HepG2 (cell line): ENCODE measurements around the gene CABP4. TPM values are rescaled to one million over a fixed set of nuclear protein-coding genes. Genes with fewer than 3 reads are reported as not detected.
A peak's percentile ranks its signal among the peaks of the same experiment; 100 is the strongest.

Experiments
- ATAC-seq: fragments of 200-7000 bp; cut with Tn5 transposase; 3 replicates; pipeline ENCODE4 v1.9.1; 2020; ENCODE audit warnings: mild to moderate bottlenecking, moderate library complexity
- BruUV-seq: library from RNA; stranded (reverse); fragments of 400-500 nt; replicated peaks from 2 replicates; lab custom pipeline; 2021; lab: Mats Ljungman, UMichigan
- CTCF ChIA-PET: fragments of 300-600 bp; formaldehyde crosslinking; extraction: SDS; loops from one replicate; lab custom pipeline; 2021; ENCODE audit warnings: low total read pairs, inconsistent platforms, low intra/inter-chr PET ratio; lab: Yijun Ruan, JAX
- POLR2A ChIA-PET: fragments of 350-600 bp; sonication (Branson Sonifier 250); formaldehyde crosslinking; loops from one replicate; lab custom pipeline; 2020; ENCODE audit warnings: antibody characterized with exemption, inconsistent platforms; lab: Yijun Ruan, JAX
- DNase-seq: peaks from one replicate; pipeline ENCODE4 v3.0.0-alpha.2; 2015; ENCODE audit warnings: low spot score
- FAIRE-seq: peaks from 3 replicates; lab custom pipeline; 2011; peaks lifted over from hg19 to GRCh38; lab: Jason Lieb, UNC
- H2AFZ ChIP-seq: one replicate; pipeline ENCODE4 v1.6.1; 2011; ENCODE audit warnings: low read length, inconsistent platforms
- H3K27ac ChIP-seq: fragments of 300-600 bp; 3 replicates; pipeline ENCODE4 v1.8.0; 2011; ENCODE audit warnings: mixed run types, mild to moderate bottlenecking, mixed read lengths, low read length, inconsistent platforms; ENCODE audit not compliant: insufficient read depth; ENCODE audit errors: extremely low read length
- H3K27me3 ChIP-seq, 2 experiments: fragments of 200-600 bp in 1 of 2; 2 replicates in 1 of 2; 3 replicates in 1 of 2; pipeline versions ENCODE4 v1.6.0 to v1.8.0; 2011; ENCODE audit warnings: low read length in 2 of 2, mild to moderate bottlenecking in 2 of 2, moderate library complexity in 2 of 2, inconsistent platforms in 1 of 2; ENCODE audit not compliant: insufficient read depth in 2 of 2, control insufficient read depth in 1 of 2
- H3K36me3 ChIP-seq, 2 experiments: fragments of 200-600 bp in 1 of 2; replicated peaks in 1 of 2; 2 replicates in 1 of 2; 3 replicates in 1 of 2; pipeline versions ENCODE4 v1.5.1 to v1.8.0; 2011; ENCODE audit warnings: low read length in 2 of 2, inconsistent platforms in 1 of 2; ENCODE audit not compliant: insufficient read depth in 2 of 2, control insufficient read depth in 1 of 2
- H3K4me1 ChIP-seq: 2 replicates; pipeline ENCODE4 v1.5.1; 2012; ENCODE audit warnings: low read length, inconsistent platforms; ENCODE audit not compliant: insufficient read depth
- H3K4me2 ChIP-seq: 2 replicates; pipeline ENCODE4 v1.6.0; 2011; ENCODE audit warnings: low read depth, low read length, inconsistent platforms
- H3K4me3 ChIP-seq, 3 experiments: fragments of 200-600 bp in 1 of 3; sonication (generic), shearing (Covaris generic) in 1 of 3; replicated peaks in 1 of 3; 2 replicates each; pipeline ENCODE4 v1.5.1; 2011 to 2016; ENCODE audit warnings: low read length in 3 of 3, inconsistent platforms in 2 of 3, low read depth in 2 of 3, mild to moderate bottlenecking in 2 of 3, control low read depth in 1 of 3, mixed read lengths in 1 of 3; ENCODE audit not compliant: insufficient read depth in 1 of 3
- H3K79me2 ChIP-seq: one replicate; pipeline ENCODE4 v1.6.1; 2011; ENCODE audit warnings: low read length, inconsistent platforms; ENCODE audit not compliant: insufficient read depth
- H3K9ac ChIP-seq: 2 replicates; pipeline ENCODE4 v1.6.0; 2011; ENCODE audit warnings: mild to moderate bottlenecking, low read depth, low read length, inconsistent platforms; ENCODE audit not compliant: insufficient read depth
- H3K9me3 ChIP-seq: 2 replicates; pipeline ENCODE4 v1.5.1; 2012; ENCODE audit warnings: mild to moderate bottlenecking, low read length
- H4K20me1 ChIP-seq: 2 replicates; pipeline ENCODE4 v1.6.0; 2011; ENCODE audit warnings: inconsistent platforms, mild to moderate bottlenecking, low read length, moderate library complexity; ENCODE audit not compliant: insufficient read depth
- CTCF ChIP-seq: sonication (generic); formaldehyde crosslinking; IDR thresholded peaks from 2 replicates; pipeline ENCODE4 v1.5.0; 2020; ENCODE audit warnings: mild to moderate bottlenecking, missing genetic modification reagents, moderate library complexity
- GABPB1 ChIP-seq: IDR thresholded peaks from 2 replicates; pipeline ENCODE4 v1.6.1; 2016; ENCODE audit warnings: mild to moderate bottlenecking, missing genetic modification reagents, moderate library complexity, missing compliant biosample characterization
- HOMEZ ChIP-seq: IDR thresholded peaks from 2 replicates; pipeline ENCODE4 v1.6.1; 2016; ENCODE audit warnings: low read depth
- IRX3 ChIP-seq: sonication (generic); formaldehyde crosslinking; IDR thresholded peaks from 2 replicates; pipeline ENCODE4 v1.8.1; 2023; ENCODE audit warnings: mild to moderate bottlenecking, low read depth, missing genetic modification reagents, borderline replicate concordance
- RARG ChIP-seq: sonication (generic); formaldehyde crosslinking; IDR thresholded peaks from 2 replicates; pipeline ENCODE4 v1.4.0; 2020; ENCODE audit warnings: low read depth, mild to moderate bottlenecking, missing genetic modification reagents
- RNF2 ChIP-seq: fragments of 450-650 bp; conservative IDR thresholded peaks from 2 replicates; pipeline ENCODE4 v1.6.1; 2016; ENCODE audit warnings: low read depth
- U2AF2 ChIP-seq: fragments of 200-400 bp; formaldehyde crosslinking; IDR thresholded peaks from 2 replicates; pipeline ENCODE4 v1.6.1; 2017; ENCODE audit warnings: low read depth, mild to moderate bottlenecking, low read length
- ZNF230 ChIP-seq: sonication (generic); formaldehyde crosslinking; IDR thresholded peaks from 2 replicates; pipeline ENCODE4 v1.4.0; 2020; ENCODE audit warnings: mild to moderate bottlenecking, missing genetic modification reagents
- ZNF33B ChIP-seq: sonication (generic); formaldehyde crosslinking; IDR thresholded peaks from 2 replicates; pipeline ENCODE4 v1.5.1; 2020; ENCODE audit warnings: mild to moderate bottlenecking, missing genetic modification reagents
- ZNF597 ChIP-seq: sonication (generic); formaldehyde crosslinking; IDR thresholded peaks from 2 replicates; pipeline ENCODE4 v1.5.0; 2020; ENCODE audit warnings: missing genetic modification reagents
- ZNF768 ChIP-seq: sonication (generic); formaldehyde crosslinking; IDR thresholded peaks from 2 replicates; pipeline ENCODE4 v1.4.0; 2020; ENCODE audit warnings: missing genetic modification reagents
- ZNF773 ChIP-seq: sonication (generic); formaldehyde crosslinking; IDR thresholded peaks from 2 replicates; pipeline ENCODE4 v1.4.0; 2020; ENCODE audit warnings: missing genetic modification reagents, borderline replicate concordance
- WGBS: methylation state at CpG from one replicate; pipeline ENCODE4 v1.1.6; 2017; ENCODE audit warnings: low lambda C conversion rate; 5-methylcytosine and 5-hydroxymethylcytosine counted together
- in situ Hi-C: cut with HindIII; loops from 2 replicates; pipeline ENCODE4 v1.10.0; 2017; ENCODE audit warnings: low pct_unique_long_range_greater_than_20kb; ENCODE audit not compliant: extremely low pct_ligation_motif_present
- intact Hi-C: fragments of 100-400 bp; cut with micrococcal nuclease; formaldehyde crosslinking; loops from one replicate; pipeline ENCODE4 v1.10.0; 2022; ENCODE audit not compliant: unreplicated experiment
- polyA plus RNA-seq, 8 experiments: library from polyadenylated mRNA; depleted of rRNA in 3 of 8; stranded (reverse) in 7 of 8; unstranded in 1 of 8; fragments of >200 nt; fragmentation: Illumina TruSeq in 4 of 8; extraction: Trizol in 4 of 8; gene quantifications; 2 replicates each; pipeline versions ENCODE4 v1.2.1 to v1.2.3, GENCODE V29; 2011 to 2016; ENCODE audit warnings: low read depth in 4 of 8, missing spikeins in 1 of 8, mixed read lengths in 1 of 8; ENCODE audit not compliant: insufficient read depth in 1 of 8
- total RNA-seq, 5 experiments: library from RNA; depleted of rRNA; stranded (reverse); fragments of >200 nt; fragmentation: Illumina TruSeq; extraction: Trizol; gene quantifications; 2 replicates each; pipeline ENCODE4 v1.2.3, GENCODE V29; 2016; ENCODE audit warnings: low read depth in 1 of 5
- TF ChIP-seq, protein P1 (sequence below): sonication (generic); formaldehyde crosslinking; IDR thresholded peaks from 2 replicates; pipeline ENCODE4 v1.8.0; 2022; ENCODE audit warnings: mild to moderate bottlenecking, missing genetic modification reagents, borderline replicate concordance
- TF ChIP-seq, protein P2 (sequence below): IDR thresholded peaks from 2 replicates; pipeline ENCODE4 v1.6.1; 2016; ENCODE audit warnings: control low read depth
- TF ChIP-seq, protein P3 (sequence below): sonication (generic); formaldehyde crosslinking; IDR thresholded peaks from 2 replicates; pipeline ENCODE4 v1.8.0; 2022; ENCODE audit warnings: missing genetic modification reagents, low read depth, mild to moderate bottlenecking, borderline replicate concordance

The CABP4 gene
- total and polyA plus RNA-seq, 2 of the 13 experiments (the other 11 are each of a cell fraction or from before 2014, with no cell fraction given) = not detected

DNA sequence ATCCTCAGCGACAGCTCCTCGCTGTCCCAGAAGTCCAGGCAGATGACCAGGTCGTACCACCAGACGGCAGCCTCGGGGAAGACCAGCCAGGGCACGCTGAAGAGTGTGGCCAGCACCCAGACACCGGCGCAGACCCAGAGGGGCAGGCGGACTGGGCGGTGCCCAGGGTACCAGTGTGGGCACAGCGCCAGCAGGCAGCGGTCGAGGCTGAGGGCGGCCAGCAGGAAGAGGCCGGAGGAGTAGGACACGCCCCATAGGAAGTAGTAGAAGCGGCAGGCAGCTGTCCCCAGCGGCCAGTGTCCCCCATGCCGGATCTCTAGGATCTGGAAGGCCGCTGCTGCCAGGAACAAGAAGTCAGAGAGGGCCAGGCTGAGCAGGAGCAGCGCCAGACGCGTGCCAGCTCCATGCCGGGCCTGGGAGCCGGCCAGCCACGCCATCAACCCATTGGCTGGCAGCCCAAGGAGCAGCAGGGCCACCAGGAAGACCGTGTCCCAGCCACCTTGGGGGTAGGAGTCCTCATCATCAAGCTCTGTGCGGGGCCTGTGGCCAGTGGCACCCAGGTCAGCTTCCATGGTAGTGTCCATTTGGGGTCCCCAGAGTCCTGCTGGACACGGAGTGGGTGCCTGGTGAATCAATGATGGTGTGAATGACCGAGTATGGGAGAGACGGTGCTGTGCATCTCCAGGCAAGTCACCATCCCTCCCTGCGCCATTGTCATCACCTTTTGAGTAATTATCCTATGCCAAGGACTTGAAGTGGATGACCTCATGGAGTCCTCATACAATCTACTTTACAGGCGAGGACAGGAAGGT, 2.8 kb upstream of the CABP4 start, which contains the start of gene GPR152:
Gene GPR152, minus strand, starts transcription at position 589 of the 812 bp plus-strand sequence. Its CDS starts 5 bp downstream, at position 584.
- no TSS peak for BruUV-seq
- CTCF ChIA-PET = no interaction called here
- no peak within 1 kb of the TSS for H3K4me2 ChIP-seq
- POLR2A ChIA-PET = interaction anchor here (1.5 kb wide), 1 partner anchor 9 kb away, joined by 5 read pairs; the partner anchor contains the start of gene CORO1B
- H3K4me1 ChIP-seq = peaks cover 12% of the 10 kb centered on the region
- H3K27ac ChIP-seq = no peak within 1 kb of the TSS
- H3K27me3 ChIP-seq = peaks cover 16 to 74% of the 10 kb centered on the region in 2 experiments; a peak in 4 of 5 replicates
- no peak within 1 kb of the TSS for H3K9ac ChIP-seq
- no peaks in the 10 kb centered on the region for H3K79me2 ChIP-seq
- in situ Hi-C loops (no loop called here), intact Hi-C loops (no loop called here)
- H3K36me3 ChIP-seq = no peaks in the 10 kb centered on the region
- ATAC-seq = peak; percentile 15
- DNase-seq = no peak
- no peak for FAIRE-seq
- H2AFZ ChIP-seq = no peak within 1 kb of the TSS
- 49% methylated on average over 12 of the region's 33 CpGs for WGBS
- H3K9me3 ChIP-seq = no peaks in the 10 kb centered on the region
- peak within 1 kb of the TSS in 1 of 3 experiments; percentile 15; a peak in 1 of 6 replicates for H3K4me3 ChIP-seq
- H4K20me1 ChIP-seq = no peaks in the 10 kb centered on the region
- TF ChIP-seq IRX3 = no peak
- no peak for TF ChIP-seq ZNF773
- no peak for TF ChIP-seq HOMEZ (CRISPR knock-in tag)
- TF ChIP-seq, protein P1, sequence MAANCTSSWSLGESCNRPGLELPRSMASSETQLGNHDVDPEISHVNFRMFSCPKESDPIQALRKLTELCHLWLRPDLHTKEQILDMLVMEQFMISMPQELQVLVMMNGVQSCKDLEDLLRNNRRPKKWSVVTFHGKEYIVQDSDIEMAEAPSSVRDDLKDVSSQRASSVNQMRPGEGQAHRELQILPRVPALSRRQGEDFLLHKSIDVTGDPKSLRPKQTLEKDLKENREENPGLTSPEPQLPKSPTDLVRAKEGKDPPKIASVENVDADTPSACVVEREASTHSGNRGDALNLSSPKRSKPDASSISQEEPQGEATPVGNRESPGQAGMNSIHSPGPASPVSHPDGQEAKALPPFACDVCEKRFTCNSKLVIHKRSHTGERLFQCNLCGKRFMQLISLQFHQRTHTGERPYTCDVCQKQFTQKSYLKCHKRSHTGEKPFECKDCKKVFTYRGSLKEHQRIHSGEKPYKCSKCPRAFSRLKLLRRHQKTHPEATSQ (CRISPR knock-in tag) = no peak
- TF ChIP-seq, protein P2, sequence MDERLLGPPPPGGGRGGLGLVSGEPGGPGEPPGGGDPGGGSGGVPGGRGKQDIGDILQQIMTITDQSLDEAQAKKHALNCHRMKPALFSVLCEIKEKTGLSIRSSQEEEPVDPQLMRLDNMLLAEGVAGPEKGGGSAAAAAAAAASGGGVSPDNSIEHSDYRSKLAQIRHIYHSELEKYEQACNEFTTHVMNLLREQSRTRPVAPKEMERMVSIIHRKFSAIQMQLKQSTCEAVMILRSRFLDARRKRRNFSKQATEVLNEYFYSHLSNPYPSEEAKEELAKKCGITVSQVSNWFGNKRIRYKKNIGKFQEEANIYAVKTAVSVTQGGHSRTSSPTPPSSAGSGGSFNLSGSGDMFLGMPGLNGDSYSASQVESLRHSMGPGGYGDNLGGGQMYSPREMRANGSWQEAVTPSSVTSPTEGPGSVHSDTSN (CRISPR knock-in tag) = no peak
- no peak for TF ChIP-seq ZNF33B (CRISPR knock-in tag)
- TF ChIP-seq ZNF597 (CRISPR knock-in tag) = no peak
- TF ChIP-seq RNF2 = no peak
- TF ChIP-seq GABPB1 (CRISPR knock-in tag) = 0 out of 2 replicates have a peak, but pooled peaks have one; percentile 18
- no peak for TF ChIP-seq ZNF230 (CRISPR knock-in tag)
- TF ChIP-seq U2AF2 = no peak
- peak; percentile 57 for TF ChIP-seq ZNF768 (CRISPR knock-in tag)
- TF ChIP-seq, protein P3, sequence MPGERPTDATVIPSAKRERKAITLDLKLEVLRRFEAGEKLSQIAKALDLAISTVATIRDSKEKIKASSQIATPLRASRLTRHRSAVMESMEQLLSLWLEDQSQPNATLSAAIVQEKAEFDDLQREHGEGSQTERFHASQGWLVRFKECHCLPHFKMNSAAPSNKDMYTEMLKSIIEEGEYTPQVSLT (CRISPR knock-in tag) = no peak
- TF ChIP-seq RARG (CRISPR knock-in tag) = no peak
- TF ChIP-seq CTCF = 0 out of 2 replicates have a peak, but pooled peaks have one; percentile 18
